ENCODE results near the gene DMD.

DNA sequence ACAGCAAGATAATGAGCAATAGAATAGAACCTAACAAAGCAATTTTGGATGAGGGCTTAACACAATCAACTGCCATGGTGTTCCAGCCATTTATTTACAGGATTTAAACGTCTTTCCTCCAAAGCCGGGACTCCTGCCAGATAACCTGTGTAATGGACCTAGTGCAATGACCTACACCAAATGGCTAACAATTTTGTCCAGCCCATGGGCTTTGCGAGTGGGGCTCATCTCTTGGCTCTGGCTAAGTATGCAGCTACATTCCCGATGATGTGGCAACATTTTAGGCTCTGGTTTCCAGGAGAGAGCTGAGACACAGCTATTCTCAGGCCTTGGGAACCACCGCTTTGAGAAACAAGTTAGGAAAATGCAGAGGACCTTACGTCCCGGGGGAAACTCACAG is 1317.2 kb downstream of the DMD start:
- TF ChIP-seq RFX5 (IDR thresholded peaks at IDR 0.05; ENCODE audit: borderline replicate concordance, low read depth, low read length) (no peak), POLR2A (IDR thresholded peaks at IDR 0.05; ENCODE audit: control extremely low read depth in 1 of 2, low read depth in 2 of 2, low read length in 2 of 2) (no peak), CEBPB (IDR thresholded peaks at IDR 0.05; ENCODE audit: low read depth, low read length) (no peak), POLR2AphosphoS5 (IDR thresholded peaks at IDR 0.05; ENCODE audit: low read depth, low read length) (no peak), GABPA (IDR thresholded peaks at IDR 0.05; ENCODE audit: borderline replicate concordance, insufficient read depth, low read length) (no peak), SIRT6 (IDR thresholded peaks at IDR 0.05; ENCODE audit: low read length) (no peak), EP300 (IDR thresholded peaks at IDR 0.05; ENCODE audit: borderline replicate concordance in 1 of 2, low read depth in 2 of 2, low read length in 2 of 2) (no peak), RNF2 (IDR thresholded peaks at IDR 0.05; ENCODE audit: borderline replicate concordance, low read depth, low read length, missing control alignments, poor library complexity, severe bottlenecking) (no peak), BCL11A (IDR thresholded peaks at IDR 0.05; ENCODE audit: low read depth in 2 of 2, low read length in 2 of 2) (no peak), TCF12 (IDR thresholded peaks at IDR 0.05; ENCODE audit: low read depth, low read length) (no peak), GTF2F1 (IDR thresholded peaks at IDR 0.05; ENCODE audit: borderline replicate concordance, low read depth, low read length) (no peak)
- TF ChIP-seq, protein P1, sequence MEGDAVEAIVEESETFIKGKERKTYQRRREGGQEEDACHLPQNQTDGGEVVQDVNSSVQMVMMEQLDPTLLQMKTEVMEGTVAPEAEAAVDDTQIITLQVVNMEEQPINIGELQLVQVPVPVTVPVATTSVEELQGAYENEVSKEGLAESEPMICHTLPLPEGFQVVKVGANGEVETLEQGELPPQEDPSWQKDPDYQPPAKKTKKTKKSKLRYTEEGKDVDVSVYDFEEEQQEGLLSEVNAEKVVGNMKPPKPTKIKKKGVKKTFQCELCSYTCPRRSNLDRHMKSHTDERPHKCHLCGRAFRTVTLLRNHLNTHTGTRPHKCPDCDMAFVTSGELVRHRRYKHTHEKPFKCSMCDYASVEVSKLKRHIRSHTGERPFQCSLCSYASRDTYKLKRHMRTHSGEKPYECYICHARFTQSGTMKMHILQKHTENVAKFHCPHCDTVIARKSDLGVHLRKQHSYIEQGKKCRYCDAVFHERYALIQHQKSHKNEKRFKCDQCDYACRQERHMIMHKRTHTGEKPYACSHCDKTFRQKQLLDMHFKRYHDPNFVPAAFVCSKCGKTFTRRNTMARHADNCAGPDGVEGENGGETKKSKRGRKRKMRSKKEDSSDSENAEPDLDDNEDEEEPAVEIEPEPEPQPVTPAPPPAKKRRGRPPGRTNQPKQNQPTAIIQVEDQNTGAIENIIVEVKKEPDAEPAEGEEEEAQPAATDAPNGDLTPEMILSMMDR (IDR thresholded peaks at IDR 0.05; ENCODE audit: control extremely low read depth in 1 of 3, insufficient read depth in 1 of 3, low read depth in 1 of 3, low read length in 3 of 3): no peak
- TF ChIP-seq, protein P2, sequence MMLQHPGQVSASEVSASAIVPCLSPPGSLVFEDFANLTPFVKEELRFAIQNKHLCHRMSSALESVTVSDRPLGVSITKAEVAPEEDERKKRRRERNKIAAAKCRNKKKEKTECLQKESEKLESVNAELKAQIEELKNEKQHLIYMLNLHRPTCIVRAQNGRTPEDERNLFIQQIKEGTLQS (IDR thresholded peaks at IDR 0.05; ENCODE audit: insufficient read depth, low read depth, low read length): no peak

Measured in H1 (cell line).